ENCODE data around the gene GABBR2.

- TF ChIP-seq CTCF (IDR thresholded peaks at IDR 0.05; ENCODE audit: low read depth, low read length), result no peak
- no peak for TF ChIP-seq EZH2phosphoT487 (IDR thresholded peaks at IDR 0.05; ENCODE audit: low read depth)
These were observed 178.9 kb downstream of the GABBR2 start for GRCh38 chr9:98529841-98530240.

All from OCI-LY3 (cell line).